MCF 10A (cell line): ENCODE data around the gene PAX3. TPM values are rescaled to one million over a fixed set of nuclear protein-coding genes. Genes with fewer than 3 reads are reported as not detected.

ENCODE experiments used
- BruUV-seq: library from RNA; stranded (reverse); fragments of 400-500 nt; replicated peaks from 2 replicates; lab custom pipeline; 2021; lab: Mats Ljungman, UMichigan
- CTCF ChIA-PET: fragments of 300-600 bp; sonication (Branson Sonifier 250); formaldehyde crosslinking; extraction: SDS; loops from one replicate; lab custom pipeline; 2021; ENCODE audit warnings: antibody characterized with exemption, inconsistent platforms; lab: Yijun Ruan, JAX
- POLR2A ChIA-PET: fragments of 300-600, 350-650 bp; sonication (Branson Sonifier 250); formaldehyde crosslinking; extraction: SDS; loops from one replicate; lab custom pipeline; 2020; ENCODE audit warnings: antibody characterized with exemption, inconsistent platforms; lab: Yijun Ruan, JAX
- DNase-seq: peaks from one replicate; pipeline ENCODE4 v3.0.0-alpha.2; 2018; ENCODE audit not compliant: unreplicated experiment
- H3K27ac Mint-ChIP-seq: one replicate; pipeline ENCODE4 v1.8.0; 2022; ENCODE audit warnings: mild to moderate bottlenecking, low read depth, mixed read lengths; ENCODE audit not compliant: unreplicated experiment
- H3K27me3 Mint-ChIP-seq: one replicate; pipeline ENCODE4 v1.8.0; 2022; ENCODE audit warnings: mixed read lengths; ENCODE audit not compliant: insufficient read depth, unreplicated experiment
- H3K36me3 Mint-ChIP-seq: one replicate; pipeline ENCODE4 v1.8.0; 2022; ENCODE audit warnings: mild to moderate bottlenecking, moderate library complexity, mixed read lengths; ENCODE audit not compliant: insufficient read depth, unreplicated experiment
- H3K4me1 Mint-ChIP-seq: one replicate; pipeline ENCODE4 v1.8.0; 2022; ENCODE audit warnings: mixed read lengths; ENCODE audit not compliant: insufficient read depth, unreplicated experiment
- H3K4me3 Mint-ChIP-seq: one replicate; pipeline ENCODE4 v1.8.0; 2022; ENCODE audit warnings: mild to moderate bottlenecking, moderate library complexity, mixed read lengths; ENCODE audit not compliant: unreplicated experiment
- H3K9me3 Mint-ChIP-seq: one replicate; pipeline ENCODE4 v1.8.0; 2022; ENCODE audit warnings: mixed read lengths; ENCODE audit not compliant: unreplicated experiment
- intact Hi-C: fragments of 100-400 bp; cut with micrococcal nuclease; formaldehyde crosslinking; loops from 2 replicates; pipeline ENCODE4 v1.14.1; 2022
- total RNA-seq: library from RNA; stranded (reverse); gene quantifications from 2 replicates; pipeline ENCODE4 v1.2.3, GENCODE V29; 2022
- TF ChIP-seq, protein P1 (sequence below): fragments of 200-600 bp; IDR thresholded peaks from one replicate; pipeline ENCODE4 v1.8.0; 2022; ENCODE audit warnings: antibody characterized with exemption, mild to moderate bottlenecking; ENCODE audit not compliant: unreplicated experiment

The PAX3 gene
- total RNA-seq, 1 experiment from 2014 or later: not detected

DNA sequence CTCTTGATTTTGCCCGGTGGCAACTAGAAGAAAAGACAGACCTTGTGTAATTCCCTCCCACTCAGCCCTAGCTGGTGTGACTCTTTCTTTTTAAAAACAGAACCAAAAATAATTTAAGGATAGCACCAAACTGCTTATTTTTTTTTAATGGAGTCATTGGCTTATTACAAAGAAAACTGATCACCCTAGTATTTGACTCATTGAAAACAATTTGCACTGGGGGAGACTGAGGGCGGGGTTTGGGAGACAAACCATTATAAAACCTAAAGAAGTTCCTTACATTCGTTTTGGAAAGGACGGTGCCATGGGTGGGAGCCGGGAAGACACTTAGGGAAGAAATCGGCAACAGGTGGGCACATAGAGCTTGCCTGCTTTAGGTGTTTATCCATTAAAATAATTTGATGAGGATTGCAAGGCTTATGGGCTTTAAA is 2.5 kb downstream of the PAX3 start:
- CTCF ChIA-PET: no interaction called here
- Mint-ChIP-seq H3K9me3 (peaks cover 8% of the 10 kb centered on the region), H3K4me3 (no peak overlapping the region), H3K4me1 (peaks cover 7% of the 10 kb centered on the region), H3K36me3 (no peaks in the 10 kb centered on the region), H3K27me3 (peaks cover 100% of the 10 kb centered on the region), H3K27ac (no peak overlapping the region)
- DNase-seq: no peak
- BruUV-seq: no TSS peak
- POLR2A ChIA-PET: no interaction called here
- TF ChIP-seq, protein P1, sequence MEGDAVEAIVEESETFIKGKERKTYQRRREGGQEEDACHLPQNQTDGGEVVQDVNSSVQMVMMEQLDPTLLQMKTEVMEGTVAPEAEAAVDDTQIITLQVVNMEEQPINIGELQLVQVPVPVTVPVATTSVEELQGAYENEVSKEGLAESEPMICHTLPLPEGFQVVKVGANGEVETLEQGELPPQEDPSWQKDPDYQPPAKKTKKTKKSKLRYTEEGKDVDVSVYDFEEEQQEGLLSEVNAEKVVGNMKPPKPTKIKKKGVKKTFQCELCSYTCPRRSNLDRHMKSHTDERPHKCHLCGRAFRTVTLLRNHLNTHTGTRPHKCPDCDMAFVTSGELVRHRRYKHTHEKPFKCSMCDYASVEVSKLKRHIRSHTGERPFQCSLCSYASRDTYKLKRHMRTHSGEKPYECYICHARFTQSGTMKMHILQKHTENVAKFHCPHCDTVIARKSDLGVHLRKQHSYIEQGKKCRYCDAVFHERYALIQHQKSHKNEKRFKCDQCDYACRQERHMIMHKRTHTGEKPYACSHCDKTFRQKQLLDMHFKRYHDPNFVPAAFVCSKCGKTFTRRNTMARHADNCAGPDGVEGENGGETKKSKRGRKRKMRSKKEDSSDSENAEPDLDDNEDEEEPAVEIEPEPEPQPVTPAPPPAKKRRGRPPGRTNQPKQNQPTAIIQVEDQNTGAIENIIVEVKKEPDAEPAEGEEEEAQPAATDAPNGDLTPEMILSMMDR: no peak
- intact Hi-C loops: loop anchor here (5.0 kb wide), 1 partner anchor 234 kb away; no protein-coding TSS in a partner anchor

DNA sequence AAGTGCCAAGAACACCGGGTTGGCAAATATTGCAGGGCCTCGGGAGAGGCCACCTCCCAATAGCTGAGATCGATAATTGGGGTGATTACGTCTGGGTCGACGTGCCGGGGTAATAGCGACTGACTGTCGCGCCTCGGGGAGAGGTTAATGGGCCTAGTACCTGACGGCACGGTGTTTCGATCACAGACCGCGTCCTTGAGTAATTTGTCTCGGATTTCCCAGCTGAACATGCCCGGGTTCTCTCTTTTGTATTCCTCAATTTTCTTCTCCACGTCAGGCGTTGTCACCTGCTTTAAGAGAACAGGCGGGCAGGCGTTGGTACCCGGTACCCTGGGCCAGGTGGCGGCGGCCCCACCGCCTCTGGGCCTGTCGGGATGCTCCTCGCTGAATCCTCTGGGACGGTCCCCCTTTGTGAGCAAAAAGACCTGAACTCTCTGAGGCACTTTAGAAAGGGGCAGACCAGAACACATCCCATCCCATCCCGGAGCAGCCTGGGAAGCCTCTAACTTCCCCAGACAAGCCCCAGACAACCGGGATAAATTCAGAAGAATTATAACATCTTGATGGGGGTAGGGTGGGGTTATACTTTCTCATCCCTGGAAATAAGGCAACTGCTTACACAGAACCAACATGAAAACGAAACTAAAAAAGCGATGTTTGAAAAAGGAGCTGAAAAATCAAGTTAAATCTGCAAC is 3.3 kb downstream of the PAX3 start:
- ChIA-PET POLR2A (no interaction called here), CTCF (no interaction called here)
- Mint-ChIP-seq H3K27ac (no peak overlapping the region), H3K4me1 (peaks cover 11% of the 10 kb centered on the region), H3K27me3 (peaks cover 100% of the 10 kb centered on the region), H3K9me3 (peaks cover 8% of the 10 kb centered on the region), H3K36me3 (no peaks in the 10 kb centered on the region), H3K4me3 (no peak overlapping the region)
- intact Hi-C loops: loop anchor here (5.0 kb wide), 1 partner anchor 233 kb away; no protein-coding TSS in a partner anchor
- no peak for DNase-seq
- TF ChIP-seq, protein P1: no peak
- no TSS peak for BruUV-seq

DNA sequence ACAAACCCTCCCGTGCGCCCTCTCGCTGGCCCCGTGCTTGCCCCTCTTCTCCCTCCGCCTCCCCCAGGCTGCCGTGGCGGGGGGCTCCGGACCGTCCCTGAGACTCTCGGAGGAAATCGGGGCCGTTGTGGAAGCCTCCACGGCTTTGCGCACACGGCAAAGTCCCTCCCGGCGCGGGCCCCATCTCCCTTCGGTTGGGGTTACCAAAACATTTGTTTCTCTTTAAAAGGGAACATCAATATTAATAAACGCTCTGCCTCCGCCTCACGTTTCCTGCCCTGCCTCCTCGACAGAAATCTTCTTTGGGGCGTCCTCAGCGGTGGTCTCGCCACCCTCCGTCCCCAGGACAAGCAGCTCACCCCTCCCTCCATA is 3.8 kb downstream of the PAX3 start:
- Mint-ChIP-seq H3K27ac (no peak overlapping the region), H3K27me3 (peaks cover 100% of the 10 kb centered on the region), H3K36me3 (no peaks in the 10 kb centered on the region), H3K9me3 (peaks cover 8% of the 10 kb centered on the region), H3K4me1 (peaks cover 14% of the 10 kb centered on the region), H3K4me3 (peak overlapping the region; percentile 21)
- no TSS peak for BruUV-seq
- intact Hi-C loops: loop anchor here (5.0 kb wide), 1 partner anchor 233 kb away; no protein-coding TSS in a partner anchor
- ChIA-PET CTCF (no interaction called here), POLR2A (no interaction called here)
- no peak for DNase-seq
- TF ChIP-seq, protein P1: no peak

DNA sequence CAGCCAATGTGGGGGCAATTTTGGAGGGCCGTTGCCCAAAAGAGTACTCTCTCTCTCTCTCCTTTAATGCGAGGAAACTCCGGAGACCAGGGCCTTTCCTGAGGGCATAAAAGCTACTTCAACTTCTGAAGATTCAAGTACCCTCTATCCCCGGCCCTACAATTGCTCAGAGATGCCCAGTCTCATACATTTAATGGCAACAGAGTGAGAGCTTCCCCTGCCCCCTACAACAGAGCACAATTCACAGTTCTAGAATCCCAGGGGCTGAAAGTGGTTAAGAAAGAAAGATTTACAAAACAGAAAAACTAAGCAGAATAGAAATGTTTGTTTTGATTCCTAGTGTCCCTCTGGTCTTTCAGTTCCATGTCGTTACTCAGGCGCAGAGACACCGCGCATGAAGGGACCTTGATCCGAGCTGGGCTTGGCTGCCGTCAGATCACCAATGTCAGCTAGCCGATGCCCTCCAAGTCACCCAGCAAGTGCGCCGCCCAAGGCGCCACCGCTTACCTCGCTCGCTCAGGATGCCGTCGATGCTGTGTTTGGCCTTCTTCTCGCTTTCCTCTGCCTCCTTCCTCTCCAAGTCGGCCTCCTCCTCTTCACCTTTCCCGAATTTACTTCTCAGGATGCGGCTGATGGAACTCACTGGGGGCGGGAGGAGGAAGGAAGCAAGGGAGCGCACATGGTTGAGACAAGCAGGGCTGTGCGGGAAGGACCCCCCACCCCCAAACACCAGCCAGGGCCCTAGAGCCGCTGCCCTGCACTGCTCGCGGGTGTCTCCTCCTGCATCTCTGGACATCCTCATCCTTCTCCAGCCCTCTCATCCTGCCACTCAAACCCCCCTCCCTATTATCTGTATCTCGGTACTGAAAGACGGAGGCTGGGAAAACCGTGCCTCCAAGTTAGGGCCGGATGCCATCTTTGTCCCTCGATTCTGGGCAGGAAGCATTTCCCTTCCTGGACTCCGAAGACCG is 4.9 kb downstream of the PAX3 start:
- intact Hi-C loops: no loop called here
- no peak overlapping the region for H3K4me3 Mint-ChIP-seq
- peaks cover 14% of the 10 kb centered on the region for H3K4me1 Mint-ChIP-seq
- peaks cover 100% of the 10 kb centered on the region for H3K27me3 Mint-ChIP-seq
- TF ChIP-seq, protein P1: no peak
- CTCF ChIA-PET: interaction anchor here (0.6 kb wide), 1 partner anchor 300 kb away, joined by 4 read pairs; no protein-coding TSS in a partner anchor
- no TSS peak for BruUV-seq
- peaks cover under 1% of the 10 kb centered on the region for H3K9me3 Mint-ChIP-seq
- no peak overlapping the region for H3K27ac Mint-ChIP-seq
- DNase-seq: no peak
- POLR2A ChIA-PET: no interaction called here
- no peaks in the 10 kb centered on the region for H3K36me3 Mint-ChIP-seq
